Measurements from ENCODE around the gene C22orf39. TPM values are rescaled to one million over a fixed set of nuclear protein-coding genes. Genes with fewer than 3 reads are reported as not detected.

C22orf39 gene
- total RNA-seq, 3 donors from 2014 or later, result 21.9 to 60.4 (median 28.0) TPM

GRCh38 chr22:19404676-19405075 lies 42.8 kb downstream of the C22orf39 start:
- H3K9me3 ChIP-seq, result no peaks in the 10 kb centered on the region
- ATAC-seq, result no peak
- H3K36me3 ChIP-seq (ENCODE audit: low read depth), result no peaks in the 10 kb centered on the region
- DNase-seq, result no peak
- TF ChIP-seq CTCF (IDR thresholded peaks at IDR 0.05), result no peak
- no peaks in the 10 kb centered on the region for H3K4me1 ChIP-seq (ENCODE audit: low read depth)
- no peak overlapping the region for H3K4me3 ChIP-seq
- intact Hi-C loops (cut with DNase I, micrococcal nuclease), result no loop called here

DNA sequence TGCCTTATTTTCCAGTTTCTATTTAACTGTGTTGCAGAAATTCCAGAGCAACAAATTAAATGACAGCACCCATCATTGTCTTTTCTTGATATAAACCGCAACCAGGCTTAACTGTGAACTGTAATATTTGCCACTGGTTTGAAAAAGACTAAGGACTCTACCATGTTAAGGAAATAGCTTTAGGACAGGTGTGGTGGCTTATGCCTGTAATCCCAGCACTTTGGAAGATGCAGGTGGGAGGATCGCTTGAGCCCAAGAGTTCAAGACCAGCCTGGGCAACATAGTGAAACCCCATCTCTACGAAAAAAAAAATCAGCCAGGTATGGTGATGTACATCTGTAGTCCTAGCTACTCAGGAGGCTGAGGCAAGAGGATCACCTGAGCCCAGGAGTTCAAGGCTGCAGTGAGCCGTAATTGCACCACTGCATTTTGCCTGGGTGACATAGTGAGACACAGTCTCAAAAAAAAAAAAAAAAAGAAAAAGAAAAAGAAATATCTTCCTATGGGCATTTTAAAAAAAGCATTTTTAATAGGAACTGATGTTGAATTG lies 44.8 kb downstream of the C22orf39 start:
- TF ChIP-seq CTCF (IDR thresholded peaks at IDR 0.05), result no peak
- no peak for ATAC-seq
- H3K4me1 ChIP-seq (ENCODE audit: low read depth), result no peaks in the 10 kb centered on the region
- no peak overlapping the region for H3K4me3 ChIP-seq
- no peak for DNase-seq
- intact Hi-C loops (cut with DNase I, micrococcal nuclease), result no loop called here
- H3K9me3 ChIP-seq, result no peaks in the 10 kb centered on the region
- H3K36me3 ChIP-seq (ENCODE audit: low read depth), result no peaks in the 10 kb centered on the region

DNA sequence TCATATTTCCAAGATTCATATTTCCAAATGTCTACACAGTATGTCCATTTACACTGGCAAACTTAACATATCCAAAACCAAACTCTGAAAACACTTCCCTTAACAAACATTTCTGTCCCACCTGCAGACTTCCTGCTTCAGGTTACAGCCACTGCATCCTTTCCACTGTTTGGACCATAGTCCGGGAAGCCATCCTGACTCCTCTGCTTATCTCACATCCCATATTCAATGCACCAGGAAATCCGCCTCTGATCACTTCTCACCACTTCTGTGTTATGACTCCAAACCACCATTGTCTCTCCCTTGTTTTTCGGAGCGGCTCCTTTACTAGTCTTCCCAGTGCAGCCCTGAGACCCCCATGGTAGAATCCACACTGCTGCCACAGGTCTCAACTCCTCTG lies 46.0 kb downstream of the C22orf39 start:
- ATAC-seq, result no peak
- intact Hi-C loops (cut with DNase I, micrococcal nuclease), result no loop called here
- no peaks in the 10 kb centered on the region for H3K9me3 ChIP-seq
- no peaks in the 10 kb centered on the region for H3K36me3 ChIP-seq (ENCODE audit: low read depth)
- TF ChIP-seq CTCF (IDR thresholded peaks at IDR 0.05), result no peak
- H3K4me3 ChIP-seq, result no peak overlapping the region
- no peaks in the 10 kb centered on the region for H3K4me1 ChIP-seq (ENCODE audit: low read depth)
- DNase-seq, result no peak

DNA sequence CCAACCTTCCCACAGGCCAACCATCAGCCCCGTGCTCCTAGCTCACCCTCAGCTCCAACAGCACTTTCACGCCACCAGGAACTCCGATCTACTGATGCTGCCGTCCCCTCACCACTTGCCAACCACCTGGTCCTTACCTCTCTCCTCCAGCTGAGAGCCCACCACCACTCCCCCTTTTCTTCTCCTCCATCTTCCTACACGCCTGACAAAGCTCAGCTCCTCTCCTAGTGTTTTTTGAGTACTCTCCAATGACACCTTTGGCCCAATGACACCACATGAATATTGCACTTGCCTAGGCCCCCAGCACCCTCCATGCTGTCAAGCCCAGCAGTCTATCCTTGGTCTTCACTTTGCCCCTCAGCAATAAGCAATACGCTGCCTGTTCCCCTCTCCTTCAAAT lies 46.6 kb downstream of the C22orf39 start:
- H3K4me3 ChIP-seq, result no peak overlapping the region
- intact Hi-C loops (cut with DNase I, micrococcal nuclease), result no loop called here
- no peaks in the 10 kb centered on the region for H3K9me3 ChIP-seq
- DNase-seq (no peak), ATAC-seq (no peak)
- no peaks in the 10 kb centered on the region for H3K36me3 ChIP-seq (ENCODE audit: low read depth)
- no peaks in the 10 kb centered on the region for H3K4me1 ChIP-seq (ENCODE audit: low read depth)
- TF ChIP-seq CTCF (IDR thresholded peaks at IDR 0.05), result no peak

DNA sequence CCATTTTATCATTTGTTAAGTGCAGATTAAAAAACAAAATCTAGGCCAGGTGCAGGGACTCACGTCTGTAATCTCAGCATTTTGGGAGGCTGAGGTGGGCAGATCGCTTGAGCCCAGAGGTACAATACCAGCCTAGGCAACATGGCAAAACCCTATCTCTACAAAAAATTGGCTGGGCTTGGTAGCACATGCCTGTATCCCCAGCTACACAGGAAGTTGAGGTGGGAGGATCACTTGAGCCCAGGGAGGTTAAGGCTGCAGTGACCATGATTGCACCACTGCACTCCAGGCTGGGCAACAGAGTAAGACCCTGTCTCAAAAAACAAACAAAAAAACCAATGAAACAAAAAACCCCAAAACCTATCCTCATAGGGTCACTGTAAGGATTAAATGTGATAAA lies 48.9 kb downstream of the C22orf39 start:
- Histone ChIP-seq H3K9me3 (no peaks in the 10 kb centered on the region), H3K4me3 (no peak overlapping the region), H3K36me3 (ENCODE audit: low read depth) (peaks cover 4% of the 10 kb centered on the region), H3K4me1 (ENCODE audit: low read depth) (no peaks in the 10 kb centered on the region)
- ATAC-seq (no peak), DNase-seq (no peak)
- intact Hi-C loops (cut with DNase I, micrococcal nuclease), result no loop called here
- no peak for TF ChIP-seq CTCF (IDR thresholded peaks at IDR 0.05)

- Histone ChIP-seq H3K36me3 (ENCODE audit: low read depth) (peaks cover 4% of the 10 kb centered on the region), H3K4me3 (no peak overlapping the region), H3K9me3 (no peaks in the 10 kb centered on the region), H3K4me1 (ENCODE audit: low read depth) (no peaks in the 10 kb centered on the region)
- DNase-seq (peak in 1 of 3 donors; percentile 10), ATAC-seq (peak; percentile 37)
- intact Hi-C loops (cut with DNase I, micrococcal nuclease), result no loop called here
- TF ChIP-seq CTCF (IDR thresholded peaks at IDR 0.05), result no peak
Observed at GRCh38 chr22:19398206-19398605, 49.3 kb downstream of the C22orf39 start.
